B cell (primary cell): Measurements from ENCODE around the gene OR6N1. TPM values are rescaled to one million over a fixed set of nuclear protein-coding genes. Genes with fewer than 3 reads are reported as not detected.

Experiments used
- ATAC-seq: fragments of 200-7000 bp; cut with Tn5 transposase; one replicate; pipeline ENCODE4 v1.10.0; 2021; ENCODE audit warnings: low read depth, mild to moderate bottlenecking, moderate number of reproducible peaks, moderate library complexity
- CTCF ChIA-PET: fragments of 350-600 bp; sonication (Branson Sonifier 250); formaldehyde crosslinking; loops from one replicate; lab custom pipeline; 2021; ENCODE audit warnings: antibody characterized with exemption, inconsistent platforms; lab: Charles Lee
- POLR2A ChIA-PET: fragments of 350-600 bp; sonication (Branson Sonifier 250); formaldehyde crosslinking; loops from one replicate; lab custom pipeline; 2021; ENCODE audit warnings: antibody characterized with exemption; lab: Charles Lee
- DNase-seq: peaks from one replicate; pipeline ENCODE4 v3.0.0; 2013
- H2AFZ ChIP-seq: 2 replicates; pipeline ENCODE4 v1.6.1; 2012; ENCODE audit warnings: mild to moderate bottlenecking, low read depth, low read length; ENCODE audit not compliant: insufficient read depth, poor library complexity, severe bottlenecking
- H3K27ac ChIP-seq, 2 donors: 1 replicate in 1 of 2; 2 replicates in 1 of 2; pipeline ENCODE4 v1.5.1; 2012 to 2013; ENCODE audit warnings: low read length in 2 of 2, mild to moderate bottlenecking in 2 of 2, moderate library complexity in 1 of 2
- H3K27me3 ChIP-seq, 4 experiments: fragments of 200-600 bp in 1 of 4; sonication (generic) in 1 of 4; replicated peaks in 1 of 4; 1 replicate in 2 of 4; 2 replicates in 2 of 4; pipeline versions ENCODE4 v1.6.1 to v1.7.0; 2013 to 2016; ENCODE audit warnings: low read length in 3 of 4, mild to moderate bottlenecking in 2 of 4, mixed read lengths in 1 of 4, moderate library complexity in 1 of 4; ENCODE audit not compliant: insufficient read depth in 4 of 4, control insufficient read depth in 3 of 4; ENCODE audit errors: control extremely low read depth in 1 of 4
- H3K36me3 ChIP-seq, 2 experiments: replicated peaks in 1 of 2; 1 replicate in 1 of 2; 2 replicates in 1 of 2; pipeline versions ENCODE4 v1.6.1 to v1.7.1; 2013; ENCODE audit warnings: low read length in 1 of 2; ENCODE audit not compliant: insufficient read depth in 2 of 2, control insufficient read depth in 1 of 2; ENCODE audit errors: control extremely low read depth in 1 of 2, extremely low read depth in 1 of 2
- H3K4me1 ChIP-seq, 2 donors: fragments of 200-600 bp in 1 of 2; sonication (generic) in 1 of 2; 1 replicate in 1 of 2; 2 replicates in 1 of 2; pipeline versions ENCODE4 v1.5.1 to v1.6.1; 2013 to 2017; ENCODE audit warnings: low read length in 2 of 2; ENCODE audit not compliant: control insufficient read depth in 2 of 2, insufficient read depth in 2 of 2
- H3K4me2 ChIP-seq: replicated peaks from 2 replicates; pipeline ENCODE3; 2012; ENCODE audit warnings: mild to moderate bottlenecking, low read depth, low read length; ENCODE audit not compliant: poor library complexity, severe bottlenecking
- H3K4me3 ChIP-seq, 5 experiments: fragments of 200-600 bp in 1 of 5; sonication (generic) in 1 of 5; 1 replicate in 3 of 5; 2 replicates in 2 of 5; pipeline versions ENCODE4 v1.5.1 to v1.7.0; 2011 to 2016; ENCODE audit warnings: low read length in 4 of 5, mild to moderate bottlenecking in 4 of 5, low read depth in 2 of 5, control low read depth in 1 of 5, moderate library complexity in 1 of 5; ENCODE audit not compliant: insufficient read depth in 1 of 5; ENCODE audit errors: control extremely low read depth in 1 of 5, extremely low read depth in 1 of 5
- H3K79me2 ChIP-seq: fragments of 200-600 bp; sonication (generic); one replicate; pipeline ENCODE4 v1.6.0; 2016; ENCODE audit warnings: low read length; ENCODE audit not compliant: control insufficient read depth, insufficient read depth
- H3K9ac ChIP-seq: fragments of 200-600 bp; sonication (generic); 2 replicates; pipeline ENCODE4 v1.6.1; 2017; ENCODE audit warnings: mild to moderate bottlenecking, low read length, moderate library complexity
- H3K9me3 ChIP-seq, 3 donors: one replicate each; pipeline versions ENCODE4 v1.6.1 to v1.7.1; 2013; ENCODE audit warnings: low read length in 2 of 3; ENCODE audit not compliant: control insufficient read depth in 2 of 3, insufficient read depth in 1 of 3; ENCODE audit errors: control extremely low read depth in 1 of 3
- H4K20me1 ChIP-seq: 2 replicates; pipeline ENCODE4 v1.6.0; 2012; ENCODE audit warnings: mild to moderate bottlenecking, low read length; ENCODE audit not compliant: insufficient read depth, control insufficient read depth, poor library complexity, severe bottlenecking
- H3K27ac Mint-ChIP-seq: one replicate; pipeline ENCODE4 v1.8.0; 2021; ENCODE audit warnings: mixed read lengths
- H3K27me3 Mint-ChIP-seq: one replicate; pipeline ENCODE4 v1.8.0; 2021; ENCODE audit warnings: mixed read lengths
- H3K4me1 Mint-ChIP-seq: one replicate; pipeline ENCODE4 v1.8.0; 2021; ENCODE audit warnings: mixed read lengths
- H3K4me3 Mint-ChIP-seq: one replicate; pipeline ENCODE4 v1.8.0; 2021; ENCODE audit warnings: mixed read lengths
- H3K9me3 Mint-ChIP-seq: one replicate; pipeline ENCODE4 v1.8.0; 2022; ENCODE audit warnings: mixed read lengths; ENCODE audit not compliant: insufficient read depth
- CTCF ChIP-seq: fragments of 200-600 bp; IDR thresholded peaks from one replicate; pipeline ENCODE4 v1.8.0; 2022; ENCODE audit warnings: antibody characterized with exemption, mild to moderate bottlenecking
- EZH2 ChIP-seq: IDR thresholded peaks from 2 replicates; pipeline ENCODE4 v1.6.1; 2012; ENCODE audit warnings: borderline replicate concordance, low read depth, mild to moderate bottlenecking, moderate library complexity, low read length; ENCODE audit not compliant: insufficient read depth, poor library complexity, severe bottlenecking
- WGBS: methylation state at CpG from one replicate; pipeline ENCODE4 v1.1.5; 2013; ENCODE audit warnings: missing lambda C conversion rate; ENCODE audit not compliant: insufficient coverage; 5-methylcytosine and 5-hydroxymethylcytosine counted together
- intact Hi-C: fragments of 100-400 bp; cut with micrococcal nuclease; formaldehyde crosslinking; loops from one replicate; pipeline ENCODE4 v1.10.0; 2022
- polyA plus RNA-seq: library from polyadenylated mRNA; depleted of rRNA; stranded (reverse); fragments of >200 nt; gene quantifications from 2 replicates; pipeline ENCODE4 v1.2.3, GENCODE V29; 2012
- total RNA-seq, 2 donors: library from RNA; stranded (reverse); fragments of 120-200 nt in 1 of 2; gene quantifications; 1 replicate in 1 of 2; 2 replicates in 1 of 2; pipeline versions ENCODE4 v1.2.3 to v1.2.4, GENCODE V29; 2013 to 2022

OR6N1 gene
- total and polyA plus RNA-seq, 2 donors (not counting 1 experiment from before 2014, with no cell fraction given): not detected

GRCh38 chr1:158819461-158820443 is 47.8 kb upstream of the OR6N1 start:
- H3K4me1 Mint-ChIP-seq: no peaks in the 10 kb centered on the region
- H3K27me3 Mint-ChIP-seq: peaks cover 17% of the 10 kb centered on the region
- ATAC-seq: no peak
- Histone ChIP-seq H2AFZ (no peak overlapping the region), H3K9me3 (peaks cover 0 to 2% (median 0%) of the 10 kb centered on the region in 3 donors), H3K27ac (no peak overlapping the region), H4K20me1 (no peaks in the 10 kb centered on the region), H3K27me3 (peaks cover 0 to 3% (median 0%) of the 10 kb centered on the region in 4 experiments), H3K9ac (no peak overlapping the region), H3K4me3 (no peak overlapping the region), H3K4me2 (no peak overlapping the region), H3K4me1 (no peaks in the 10 kb centered on the region), H3K36me3 (no peaks in the 10 kb centered on the region), H3K79me2 (no peaks in the 10 kb centered on the region)
- no peaks in the 10 kb centered on the region for H3K9me3 Mint-ChIP-seq
- H3K4me3 Mint-ChIP-seq: no peak overlapping the region
- no CpG with 5 or more reads among the region's 7 CpGs for WGBS
- no peak overlapping the region for H3K27ac Mint-ChIP-seq
- TF ChIP-seq EZH2 (no peak), CTCF (no peak)
- ChIA-PET POLR2A (no interaction called here), CTCF (no interaction called here)
- intact Hi-C loops: no loop called here
- DNase-seq: no peak

GRCh38 chr1:158818975-158819431 is 47.0 kb upstream of the OR6N1 start:
- no peaks in the 10 kb centered on the region for H3K79me2 ChIP-seq
- DNase-seq (no peak), ATAC-seq (no peak)
- POLR2A ChIA-PET: no interaction called here
- TF ChIP-seq CTCF (no peak), EZH2 (no peak)
- H3K4me3 ChIP-seq: no peak overlapping the region
- H3K27ac Mint-ChIP-seq: no peak overlapping the region
- no peak overlapping the region for H3K27ac ChIP-seq
- CTCF ChIA-PET: no interaction called here
- no peak overlapping the region for H3K4me2 ChIP-seq
- H3K9me3 Mint-ChIP-seq: no peaks in the 10 kb centered on the region
- intact Hi-C loops: no loop called here
- H3K9ac ChIP-seq: no peak overlapping the region
- no CpG with 5 or more reads among the region's 1 CpG for WGBS
- H3K4me1 ChIP-seq: no peaks in the 10 kb centered on the region
- H3K4me1 Mint-ChIP-seq: no peaks in the 10 kb centered on the region
- no peak overlapping the region for H2AFZ ChIP-seq
- H4K20me1 ChIP-seq: no peaks in the 10 kb centered on the region
- no peak overlapping the region for H3K4me3 Mint-ChIP-seq
- no peaks in the 10 kb centered on the region for H3K9me3 ChIP-seq
- no peaks in the 10 kb centered on the region for H3K27me3 ChIP-seq
- H3K27me3 Mint-ChIP-seq: peaks cover 12% of the 10 kb centered on the region
- H3K36me3 ChIP-seq: no peaks in the 10 kb centered on the region
